GM18951 (cell line): ENCODE data around the gene STK10.
A peak's percentile ranks its signal among the peaks of the same experiment; 100 is the strongest.

Source experiments
- POLR2A ChIP-seq: IDR thresholded peaks from 4 replicates; pipeline ENCODE4 v1.6.1; 2011; ENCODE audit warnings: mild to moderate bottlenecking; ENCODE audit not compliant: insufficient read length, insufficient read depth; ENCODE audit errors: extremely low read depth
- in situ Hi-C: fragments of 300-500 bp; cut with MboI; formaldehyde crosslinking; loops from one replicate; pipeline ENCODE4 v1.12.0; 2022; ENCODE audit warnings: low sequenced_read_pairs, mixed read lengths, inconsistent platforms; ENCODE audit not compliant: unreplicated experiment

The STK10 gene

GRCh38 chr5:172007175-172008110 is 180.6 kb downstream of the STK10 start:
- no peak for TF ChIP-seq POLR2A
- in situ Hi-C loops = no loop called here

GRCh38 chr5:172006321-172007174 is 181.5 kb downstream of the STK10 start, which contains the start of gene FBXW11:
TSS of gene FBXW11 (minus strand) at chr5:172006638. CDS start at chr5:172006502, 136 bp downstream.
- TF ChIP-seq POLR2A = peak; percentile 95
- in situ Hi-C loops = no loop called here

GRCh38 chr5:172005708-172006320 is 182.2 kb downstream of the STK10 start:
- in situ Hi-C loops = no loop called here
- no peak for TF ChIP-seq POLR2A

GRCh38 chr5:172004824-172005237 is 183.2 kb downstream of the STK10 start:
- no peak for TF ChIP-seq POLR2A
- in situ Hi-C loops = no loop called here

- in situ Hi-C loops = no loop called here
- TF ChIP-seq POLR2A = no peak
Observed at GRCh38 chr5:172003746-172004145, 184.3 kb downstream of the STK10 start.

GRCh38 chr5:172002840-172003512 is 185.0 kb downstream of the STK10 start:
- in situ Hi-C loops = no loop called here
- TF ChIP-seq POLR2A = no peak

GRCh38 chr5:172002310-172002709 is 185.7 kb downstream of the STK10 start:
- in situ Hi-C loops = no loop called here
- no peak for TF ChIP-seq POLR2A

GRCh38 chr5:171999877-172000276 is 188.1 kb downstream of the STK10 start:
- TF ChIP-seq POLR2A = no peak
- in situ Hi-C loops = no loop called here

- TF ChIP-seq POLR2A = no peak
- in situ Hi-C loops = no loop called here
Observed at GRCh38 chr5:171999100-171999499, 188.9 kb downstream of the STK10 start.

- no peak for TF ChIP-seq POLR2A
- in situ Hi-C loops = no loop called here
Observed at GRCh38 chr5:171997011-171997410, 191.0 kb downstream of the STK10 start.

GRCh38 chr5:171992813-171993212 is 195.2 kb downstream of the STK10 start:
- no peak for TF ChIP-seq POLR2A
- in situ Hi-C loops = no loop called here

GRCh38 chr5:171992305-171992704 is 195.7 kb downstream of the STK10 start:
- in situ Hi-C loops = no loop called here
- TF ChIP-seq POLR2A = no peak
